IPS-15b (cell line): ENCODE data around the gene IL6ST.
"Not testable (repeated sequence)": the region's sequence is repeated elsewhere in the genome, so short reads cannot be mapped to it uniquely, and the experiment has no call there.

ENCODE experiments used
- H3K27me3 ChIP-seq: one replicate; pipeline ENCODE4 v1.6.1; 2013; ENCODE audit warnings: low read length; ENCODE audit not compliant: control insufficient read depth, insufficient read depth
- H3K36me3 ChIP-seq: one replicate; pipeline ENCODE4 v1.6.1; 2013; ENCODE audit warnings: low read length; ENCODE audit not compliant: control insufficient read depth, insufficient read depth
- H3K4me1 ChIP-seq: one replicate; pipeline ENCODE4 v1.6.1; 2013; ENCODE audit warnings: mild to moderate bottlenecking, low read length; ENCODE audit not compliant: control insufficient read depth, insufficient read depth
- H3K4me3 ChIP-seq: one replicate; pipeline ENCODE4 v1.5.1; 2013; ENCODE audit warnings: low read depth, low read length
- H3K9ac ChIP-seq: one replicate; pipeline ENCODE4 v1.6.1; 2013; ENCODE audit warnings: low read depth, mild to moderate bottlenecking, low read length
- H3K9me3 ChIP-seq: one replicate; pipeline ENCODE4 v1.6.1; 2013; ENCODE audit warnings: mild to moderate bottlenecking, low read length; ENCODE audit not compliant: control insufficient read depth, insufficient read depth

IL6ST gene

GRCh38 chr5:55994495-55994997 is at the start of gene IL6ST:
Gene IL6ST (minus strand): TSS chr5:55994963. CDS start chr5:55976278, 18,685 bp downstream.
- Histone ChIP-seq H3K4me3 (peak within 1 kb of the TSS; percentile 88), H3K9ac (peak within 1 kb of the TSS; percentile 60), H3K9me3 (no peaks in the 10 kb centered on the region), H3K27me3 (no peaks in the 10 kb centered on the region), H3K36me3 (no peaks in the 10 kb centered on the region), H3K4me1 (peaks cover 9% of the 10 kb centered on the region)

- H3K4me3 ChIP-seq, result no peak overlapping the region
- no peaks in the 10 kb centered on the region for H3K27me3 ChIP-seq
- no peaks in the 10 kb centered on the region for H3K4me1 ChIP-seq
- H3K9ac ChIP-seq, result no peak overlapping the region
- no peaks in the 10 kb centered on the region for H3K36me3 ChIP-seq
- H3K9me3 ChIP-seq, result no peaks in the 10 kb centered on the region
Observed at GRCh38 chr5:56039985-56040384, 45.2 kb upstream of the IL6ST start.

GRCh38 chr5:56038206-56038605 is 43.4 kb upstream of the IL6ST start:
- not testable (repeated sequence) for H3K4me3 ChIP-seq, H3K36me3 ChIP-seq

GRCh38 chr5:56037531-56038010 is 42.8 kb upstream of the IL6ST start:
- Histone ChIP-seq H3K36me3 (no peaks in the 10 kb centered on the region), H3K9ac (no peak overlapping the region), H3K4me3 (no peak overlapping the region), H3K27me3 (no peaks in the 10 kb centered on the region), H3K4me1 (no peaks in the 10 kb centered on the region), H3K9me3 (no peaks in the 10 kb centered on the region)

More at GRCh38 chr5:56038206-56038605, 43.4 kb upstream of the IL6ST start:
- not testable (repeated sequence) for H3K9me3 ChIP-seq, H3K4me1 ChIP-seq, H3K27me3 ChIP-seq, H3K9ac ChIP-seq

- not testable (repeated sequence) for H3K36me3 ChIP-seq, H3K4me1 ChIP-seq, H3K4me3 ChIP-seq, H3K9me3 ChIP-seq, H3K9ac ChIP-seq, H3K27me3 ChIP-seq
Observed at GRCh38 chr5:56035394-56035793, 40.6 kb upstream of the IL6ST start.

GRCh38 chr5:56029871-56030630 is 35.3 kb upstream of the IL6ST start:
- H3K9ac ChIP-seq, H3K4me1 ChIP-seq, H3K4me3 ChIP-seq, H3K27me3 ChIP-seq, H3K9me3 ChIP-seq, H3K36me3 ChIP-seq: not testable (repeated sequence)

- Histone ChIP-seq H3K36me3 (no peaks in the 10 kb centered on the region), H3K4me3 (no peak overlapping the region), H3K4me1 (no peaks in the 10 kb centered on the region), H3K9ac (no peak overlapping the region), H3K9me3 (no peaks in the 10 kb centered on the region), H3K27me3 (no peaks in the 10 kb centered on the region)
Observed at GRCh38 chr5:56029457-56029856, 34.7 kb upstream of the IL6ST start.

GRCh38 chr5:56028708-56029107 is 33.9 kb upstream of the IL6ST start:
- Histone ChIP-seq H3K4me1 (no peaks in the 10 kb centered on the region), H3K9me3 (no peaks in the 10 kb centered on the region), H3K36me3 (no peaks in the 10 kb centered on the region), H3K4me3 (no peak overlapping the region), H3K27me3 (no peaks in the 10 kb centered on the region), H3K9ac (no peak overlapping the region)

- Histone ChIP-seq H3K4me3 (no peak overlapping the region), H3K36me3 (no peaks in the 10 kb centered on the region), H3K9me3 (no peaks in the 10 kb centered on the region), H3K4me1 (no peaks in the 10 kb centered on the region), H3K27me3 (no peaks in the 10 kb centered on the region), H3K9ac (no peak overlapping the region)
Observed at GRCh38 chr5:56026863-56027300, 32.1 kb upstream of the IL6ST start.

- Histone ChIP-seq H3K36me3 (no peaks in the 10 kb centered on the region), H3K4me3 (no peak overlapping the region), H3K4me1 (no peaks in the 10 kb centered on the region), H3K27me3 (no peaks in the 10 kb centered on the region), H3K9ac (no peak overlapping the region), H3K9me3 (no peaks in the 10 kb centered on the region)
Observed at GRCh38 chr5:56025151-56025885, 30.6 kb upstream of the IL6ST start.

GRCh38 chr5:56024810-56025150 is 30.0 kb upstream of the IL6ST start:
- H3K4me3 ChIP-seq, result no peak overlapping the region
- no peak overlapping the region for H3K9ac ChIP-seq
- no peaks in the 10 kb centered on the region for H3K9me3 ChIP-seq
- H3K4me1 ChIP-seq, result no peaks in the 10 kb centered on the region
- no peaks in the 10 kb centered on the region for H3K27me3 ChIP-seq
- no peaks in the 10 kb centered on the region for H3K36me3 ChIP-seq

- Histone ChIP-seq H3K4me3 (no peak overlapping the region), H3K36me3 (peaks cover 4% of the 10 kb centered on the region), H3K4me1 (no peaks in the 10 kb centered on the region), H3K9ac (no peak overlapping the region), H3K27me3 (no peaks in the 10 kb centered on the region), H3K9me3 (no peaks in the 10 kb centered on the region)
Observed at GRCh38 chr5:56023296-56023695, 28.5 kb upstream of the IL6ST start.
